Epithelial cell of esophagus (primary cell): ENCODE results near the gene ARNT2.

Source experiments
- DNase-seq: peaks from one replicate; pipeline ENCODE4 v3.0.0; 2010; ENCODE audit warnings: low read depth
- H3K4me3 ChIP-seq: 2 replicates; pipeline ENCODE4 v1.5.1; 2011; ENCODE audit warnings: mild to moderate bottlenecking, low read length, control low read depth
- TF ChIP-seq, protein P1 (sequence below): IDR thresholded peaks from 2 replicates; pipeline ENCODE4 v1.5.1; 2011; ENCODE audit warnings: low read depth, mild to moderate bottlenecking, low read length, control low read depth, inconsistent platforms; ENCODE audit not compliant: insufficient read depth; ENCODE audit errors: missing control alignments

ARNT2 gene

GRCh38 chr15:80445300-80446041, 41.3 kb downstream of the ARNT2 start:
- no peak for DNase-seq
- no peak overlapping the region for H3K4me3 ChIP-seq
- TF ChIP-seq, protein P1, sequence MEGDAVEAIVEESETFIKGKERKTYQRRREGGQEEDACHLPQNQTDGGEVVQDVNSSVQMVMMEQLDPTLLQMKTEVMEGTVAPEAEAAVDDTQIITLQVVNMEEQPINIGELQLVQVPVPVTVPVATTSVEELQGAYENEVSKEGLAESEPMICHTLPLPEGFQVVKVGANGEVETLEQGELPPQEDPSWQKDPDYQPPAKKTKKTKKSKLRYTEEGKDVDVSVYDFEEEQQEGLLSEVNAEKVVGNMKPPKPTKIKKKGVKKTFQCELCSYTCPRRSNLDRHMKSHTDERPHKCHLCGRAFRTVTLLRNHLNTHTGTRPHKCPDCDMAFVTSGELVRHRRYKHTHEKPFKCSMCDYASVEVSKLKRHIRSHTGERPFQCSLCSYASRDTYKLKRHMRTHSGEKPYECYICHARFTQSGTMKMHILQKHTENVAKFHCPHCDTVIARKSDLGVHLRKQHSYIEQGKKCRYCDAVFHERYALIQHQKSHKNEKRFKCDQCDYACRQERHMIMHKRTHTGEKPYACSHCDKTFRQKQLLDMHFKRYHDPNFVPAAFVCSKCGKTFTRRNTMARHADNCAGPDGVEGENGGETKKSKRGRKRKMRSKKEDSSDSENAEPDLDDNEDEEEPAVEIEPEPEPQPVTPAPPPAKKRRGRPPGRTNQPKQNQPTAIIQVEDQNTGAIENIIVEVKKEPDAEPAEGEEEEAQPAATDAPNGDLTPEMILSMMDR: no peak

DNA sequence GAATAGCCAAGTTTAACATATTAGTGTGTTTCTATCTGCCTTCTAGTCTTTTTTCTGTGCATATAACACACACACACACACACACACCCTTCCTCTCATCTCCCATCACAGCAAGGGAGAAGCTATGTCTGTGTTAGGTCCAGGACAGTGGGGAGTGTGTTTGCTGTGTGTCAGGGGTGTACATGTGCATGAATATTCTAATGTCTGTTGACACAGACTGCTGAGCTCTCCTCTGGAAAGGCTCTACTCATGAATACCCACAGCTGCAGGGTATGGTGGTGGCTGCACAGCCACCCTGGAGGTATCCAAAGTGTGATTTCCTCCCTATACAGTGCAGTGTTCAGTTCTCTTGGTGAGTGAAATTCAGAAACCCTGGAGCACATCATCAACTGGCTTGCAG, 42.9 kb downstream of the ARNT2 start:
- H3K4me3 ChIP-seq: no peak overlapping the region
- TF ChIP-seq, protein P1: no peak
- no peak for DNase-seq

DNA sequence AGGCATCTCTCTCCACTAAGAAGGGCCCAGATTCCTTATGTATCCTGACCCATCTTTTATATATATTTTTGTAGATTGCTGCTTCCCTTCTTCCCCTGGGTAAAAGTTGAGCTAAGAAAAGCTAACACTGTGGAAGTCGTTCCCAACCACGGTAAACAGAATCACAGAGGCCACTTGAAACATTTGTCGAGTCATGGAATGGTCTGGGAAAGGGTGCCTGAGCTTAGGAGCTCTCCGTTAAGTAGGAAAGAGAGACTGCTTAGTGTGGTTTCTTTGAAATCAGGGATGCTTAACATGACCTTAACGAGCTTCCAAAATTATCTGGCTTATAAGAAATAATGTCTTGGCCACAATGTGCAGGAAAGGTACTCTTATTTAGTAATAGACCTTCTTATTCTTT, 45.6 kb downstream of the ARNT2 start:
- no peak for DNase-seq
- H3K4me3 ChIP-seq: no peak overlapping the region
- TF ChIP-seq, protein P1: no peak

DNA sequence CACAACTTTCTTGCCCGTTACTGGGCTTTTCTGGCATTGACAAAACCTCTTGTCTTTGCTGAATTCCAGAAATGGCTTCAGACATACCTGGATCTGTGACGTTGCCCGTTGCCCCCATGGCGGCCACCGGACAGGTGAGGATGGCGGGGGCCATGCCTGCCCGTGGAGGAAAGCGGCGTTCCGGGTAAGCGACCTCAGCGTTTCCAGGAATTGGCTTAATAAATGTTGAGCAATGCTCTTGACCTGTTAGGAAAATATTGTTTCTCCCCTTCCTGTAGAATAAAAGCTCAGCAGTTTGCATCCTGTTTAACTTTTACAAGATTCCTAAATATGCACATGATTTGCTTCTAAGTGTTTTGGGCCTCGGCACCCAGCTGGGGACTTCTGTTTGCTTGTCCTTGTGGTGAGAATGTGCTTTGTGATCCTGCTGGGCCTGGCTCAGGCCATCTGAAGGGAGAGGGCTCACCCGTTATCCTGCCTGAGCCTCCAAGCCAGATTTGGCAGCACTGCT, 46.7 kb downstream of the ARNT2 start:
- no peak for DNase-seq
- TF ChIP-seq, protein P1: no peak
- H3K4me3 ChIP-seq: no peak overlapping the region

DNA sequence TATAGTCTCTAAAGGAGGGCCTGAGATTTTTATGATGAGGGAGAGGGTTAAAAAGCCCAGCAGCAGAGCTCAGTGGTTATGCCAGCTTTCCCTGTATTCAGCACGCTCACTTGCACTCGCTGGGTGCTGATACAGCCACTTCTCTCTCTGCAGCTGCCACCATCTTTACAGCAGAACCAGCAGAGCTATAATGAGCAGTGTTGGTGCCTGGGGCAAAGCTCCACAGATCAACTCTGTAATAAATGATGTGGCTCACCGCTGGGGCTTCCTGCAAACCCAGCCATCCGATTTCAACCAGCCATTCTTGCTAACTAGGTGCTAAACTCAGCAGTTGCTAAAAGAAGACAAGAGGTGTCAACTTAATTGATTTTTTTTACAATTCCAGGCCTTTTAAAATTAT, 48.0 kb downstream of the ARNT2 start:
- DNase-seq: no peak
- H3K4me3 ChIP-seq: no peak overlapping the region
- TF ChIP-seq, protein P1: no peak

GRCh38 chr15:80455051-80455648, 51.0 kb downstream of the ARNT2 start:
- H3K4me3 ChIP-seq: no peak overlapping the region
- DNase-seq: peak; percentile 39
- TF ChIP-seq, protein P1: no peak
